Coronary artery (tissue), 2 donors: ENCODE results near the gene KRT39.

Source experiments
- DNase-seq: peaks from one replicate; pipeline ENCODE4 v3.0.0-alpha.2; 2017; ENCODE audit warnings: low spot score
- H3K27ac ChIP-seq, 2 donors: fragments of 200-600 bp; sonication (generic); one replicate each; pipeline ENCODE4 v1.5.1; 2016 to 2019
- H3K4me3 ChIP-seq: fragments of 200-600 bp; sonication (generic); 2 replicates; pipeline ENCODE4 v1.5.1; 2016; ENCODE audit warnings: mild to moderate bottlenecking, moderate library complexity
- TF ChIP-seq, protein P1 (sequence below): fragments of 200-600 bp; sonication (generic); IDR thresholded peaks from one replicate; pipeline ENCODE4 v1.5.1; 2019; ENCODE audit warnings: antibody characterized with exemption

Gene KRT39

GRCh38 chr17:40966848-40967247 lies at the start of gene KRT39:
Gene KRT39 (minus strand): TSS chr17:40966948. CDS start chr17:40966856, 92 bp downstream.
- H3K4me3 ChIP-seq: no peak within 1 kb of the TSS
- no peak within 1 kb of the TSS for H3K27ac ChIP-seq
- no peak for DNase-seq
- TF ChIP-seq, protein P1, sequence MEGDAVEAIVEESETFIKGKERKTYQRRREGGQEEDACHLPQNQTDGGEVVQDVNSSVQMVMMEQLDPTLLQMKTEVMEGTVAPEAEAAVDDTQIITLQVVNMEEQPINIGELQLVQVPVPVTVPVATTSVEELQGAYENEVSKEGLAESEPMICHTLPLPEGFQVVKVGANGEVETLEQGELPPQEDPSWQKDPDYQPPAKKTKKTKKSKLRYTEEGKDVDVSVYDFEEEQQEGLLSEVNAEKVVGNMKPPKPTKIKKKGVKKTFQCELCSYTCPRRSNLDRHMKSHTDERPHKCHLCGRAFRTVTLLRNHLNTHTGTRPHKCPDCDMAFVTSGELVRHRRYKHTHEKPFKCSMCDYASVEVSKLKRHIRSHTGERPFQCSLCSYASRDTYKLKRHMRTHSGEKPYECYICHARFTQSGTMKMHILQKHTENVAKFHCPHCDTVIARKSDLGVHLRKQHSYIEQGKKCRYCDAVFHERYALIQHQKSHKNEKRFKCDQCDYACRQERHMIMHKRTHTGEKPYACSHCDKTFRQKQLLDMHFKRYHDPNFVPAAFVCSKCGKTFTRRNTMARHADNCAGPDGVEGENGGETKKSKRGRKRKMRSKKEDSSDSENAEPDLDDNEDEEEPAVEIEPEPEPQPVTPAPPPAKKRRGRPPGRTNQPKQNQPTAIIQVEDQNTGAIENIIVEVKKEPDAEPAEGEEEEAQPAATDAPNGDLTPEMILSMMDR: no peak

DNA sequence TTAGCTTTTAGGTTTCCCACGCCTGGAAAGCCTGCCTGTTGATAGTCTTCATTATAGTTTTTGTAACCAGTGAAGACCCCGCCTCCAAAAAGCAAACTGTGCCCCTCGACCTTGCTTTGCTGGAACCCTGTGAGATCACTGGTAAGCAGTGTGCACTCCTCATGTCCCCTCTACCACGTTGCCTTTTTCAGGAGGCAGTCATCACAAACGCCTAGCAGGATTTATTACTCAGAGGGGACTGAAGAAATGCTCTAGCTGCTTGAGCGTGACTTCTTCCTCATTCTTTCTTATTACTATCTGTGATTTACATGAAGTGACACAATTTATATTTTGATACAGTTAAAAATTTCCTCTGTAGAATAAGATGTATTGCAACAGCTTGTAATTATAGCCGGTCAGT lies 48.7 kb upstream of the KRT39 start:
- no peak overlapping the region for H3K4me3 ChIP-seq
- no peak overlapping the region for H3K27ac ChIP-seq
- TF ChIP-seq, protein P1: no peak
- no peak for DNase-seq

GRCh38 chr17:41013606-41014005 lies 46.9 kb upstream of the KRT39 start:
- no peak overlapping the region for H3K4me3 ChIP-seq
- H3K27ac ChIP-seq: no peak overlapping the region
- TF ChIP-seq, protein P1: no peak
- DNase-seq: no peak

- Histone ChIP-seq H3K4me3 (no peak overlapping the region), H3K27ac (no peak overlapping the region)
- TF ChIP-seq, protein P1: no peak
- no peak for DNase-seq
Observed at GRCh38 chr17:41013181-41013580, 46.4 kb upstream of the KRT39 start.

GRCh38 chr17:41012326-41013120 lies 45.8 kb upstream of the KRT39 start:
- no peak for DNase-seq
- TF ChIP-seq, protein P1: no peak
- H3K4me3 ChIP-seq: no peak overlapping the region
- H3K27ac ChIP-seq: no peak overlapping the region

DNA sequence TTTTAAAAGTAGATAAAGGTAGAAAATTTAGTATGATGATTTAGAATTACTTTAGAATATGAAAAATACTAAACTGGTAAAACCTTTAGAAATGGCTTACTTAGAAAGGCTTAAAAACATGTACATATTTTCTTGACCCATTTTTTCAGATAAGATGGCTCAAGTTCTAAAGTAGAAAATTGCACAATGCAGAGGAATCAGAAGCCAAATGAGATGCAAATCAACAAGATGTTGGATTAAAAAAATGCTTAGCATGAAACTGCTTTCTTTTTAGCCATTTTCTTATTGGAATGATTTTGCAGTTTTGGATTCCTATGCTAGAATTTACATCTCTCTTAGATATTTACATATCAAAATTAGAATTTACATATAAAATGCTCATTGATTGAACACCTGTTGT lies 43.7 kb upstream of the KRT39 start:
- Histone ChIP-seq H3K4me3 (no peak overlapping the region), H3K27ac (no peak overlapping the region)
- no peak for DNase-seq
- TF ChIP-seq, protein P1: no peak

GRCh38 chr17:41009936-41010335 lies 43.2 kb upstream of the KRT39 start:
- TF ChIP-seq, protein P1: no peak
- H3K4me3 ChIP-seq: no peak overlapping the region
- H3K27ac ChIP-seq: no peak overlapping the region
- no peak for DNase-seq
